Sigmoid colon (tissue), 4 donors: ENCODE results near the gene MYL6B.

Source experiments
- CTCF ChIP-seq, 4 experiments: fragments of 450-650 bp in 3 of 4; fragments of 200-600 bp in 1 of 4; IDR thresholded peaks; one replicate each; pipeline ENCODE4 v1.5.1; 2016 to 2019; ENCODE audit warnings: antibody characterized with exemption in 4 of 4, mild to moderate bottlenecking in 3 of 4, moderate library complexity in 2 of 4
- EP300 ChIP-seq, 4 donors: sonication (generic); formaldehyde crosslinking; IDR thresholded peaks; one replicate each; pipeline ENCODE4 v1.6.1; 2017; ENCODE audit warnings: antibody characterized with exemption in 4 of 4
- POLR2A ChIP-seq, 2 donors: fragments of 450-650 bp; IDR thresholded peaks; one replicate each; pipeline ENCODE4 v1.6.1; 2016; ENCODE audit warnings: antibody characterized with exemption in 2 of 2, mild to moderate bottlenecking in 2 of 2, moderate library complexity in 2 of 2
- POLR2AphosphoS5 ChIP-seq, 4 donors: sonication (generic); formaldehyde crosslinking; IDR thresholded peaks; one replicate each; pipeline ENCODE4 v1.6.1; 2017; ENCODE audit warnings: antibody characterized with exemption in 4 of 4

- peak in 3 of 4 experiments; percentile 39 to 72 (median 63) for TF ChIP-seq CTCF (IDR thresholded peaks at IDR 0.05)
- TF ChIP-seq POLR2A (IDR thresholded peaks at IDR 0.05) = no peak
- no peak for TF ChIP-seq EP300 (IDR thresholded peaks at IDR 0.05)
- TF ChIP-seq POLR2AphosphoS5 (IDR thresholded peaks at IDR 0.05) = peak; percentile 40 to 84 (median 64)
Observed at GRCh38 chr12:56189099-56189917, 36.9 kb downstream of the MYL6B start, which contains the start of gene SMARCC2.
